Loucy (cell line): Measurements from ENCODE around the gene NLRP8.

Experiments used
- CTCF ChIP-seq: fragments of 200-600 bp; sonication (generic); conservative IDR thresholded peaks from 2 replicates; pipeline ENCODE4 v1.5.1; 2014; ENCODE audit warnings: mild to moderate bottlenecking, antibody characterized with exemption, low read length
- EZH2phosphoT487 ChIP-seq: fragments of 200-600 bp; IDR thresholded peaks from 2 replicates; pipeline ENCODE4 v1.6.1; 2018; ENCODE audit warnings: antibody characterized with exemption, mild to moderate bottlenecking, moderate library complexity, borderline replicate concordance

- no peak for TF ChIP-seq CTCF
- no peak for TF ChIP-seq EZH2phosphoT487
Observed at GRCh38 chr19:56014765-56015164, 67.1 kb downstream of the NLRP8 start.
